ENCODE data around the gene SRGAP1.
A peak's percentile ranks its signal among the peaks of the same experiment; 100 is the strongest.

SRGAP1 gene

DNA sequence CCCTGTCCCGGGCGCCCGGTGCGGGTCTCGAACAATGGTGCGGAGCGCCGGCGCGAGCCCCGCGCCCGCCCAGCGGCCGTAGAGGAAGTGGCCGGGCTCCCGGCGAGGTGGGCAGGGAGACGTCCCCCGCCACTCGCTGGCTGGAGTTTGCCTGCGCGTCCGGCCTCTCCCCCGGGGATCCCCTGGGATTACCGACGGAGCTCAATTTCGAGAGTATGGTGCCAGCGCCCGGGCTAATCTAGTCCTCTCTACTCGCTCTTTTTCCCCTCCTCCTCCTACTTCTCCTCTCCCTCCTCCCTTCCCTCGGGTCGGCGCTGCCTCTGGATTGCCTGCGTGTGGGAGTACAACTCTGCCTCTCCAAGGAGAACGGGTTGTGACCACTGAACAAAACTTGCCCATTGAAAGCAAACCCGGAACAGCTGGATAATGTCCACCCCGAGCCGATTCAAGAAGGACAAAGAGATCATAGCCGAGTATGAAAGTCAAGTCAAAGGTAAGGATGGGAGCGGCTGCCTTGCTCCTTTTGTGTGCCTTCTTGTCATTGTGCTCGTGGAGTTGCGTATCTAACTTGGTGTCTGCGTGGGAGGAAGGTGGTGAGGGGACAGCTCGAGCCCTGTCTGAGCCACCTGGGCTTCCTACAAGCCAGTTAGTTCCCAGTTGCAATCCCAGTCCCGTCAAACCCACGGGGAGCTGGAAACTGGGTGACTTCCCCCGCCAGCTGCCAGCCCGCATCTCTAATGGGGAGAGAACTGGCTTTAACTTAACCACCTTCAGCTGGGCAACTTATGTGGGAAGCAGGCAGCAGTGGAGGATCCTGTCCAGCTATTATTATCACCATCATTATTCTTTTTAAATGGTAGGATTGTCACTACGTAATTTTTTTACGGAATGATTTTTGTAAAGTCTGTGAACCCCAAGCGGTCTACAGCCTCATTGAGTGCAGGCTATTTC is at the start of gene SRGAP1:
TSS of gene SRGAP1 (plus strand) at position 310 of the 951 bp plus-strand sequence. CDS start at position 427, 117 bp downstream.
- no peak for DNase-seq

DNA sequence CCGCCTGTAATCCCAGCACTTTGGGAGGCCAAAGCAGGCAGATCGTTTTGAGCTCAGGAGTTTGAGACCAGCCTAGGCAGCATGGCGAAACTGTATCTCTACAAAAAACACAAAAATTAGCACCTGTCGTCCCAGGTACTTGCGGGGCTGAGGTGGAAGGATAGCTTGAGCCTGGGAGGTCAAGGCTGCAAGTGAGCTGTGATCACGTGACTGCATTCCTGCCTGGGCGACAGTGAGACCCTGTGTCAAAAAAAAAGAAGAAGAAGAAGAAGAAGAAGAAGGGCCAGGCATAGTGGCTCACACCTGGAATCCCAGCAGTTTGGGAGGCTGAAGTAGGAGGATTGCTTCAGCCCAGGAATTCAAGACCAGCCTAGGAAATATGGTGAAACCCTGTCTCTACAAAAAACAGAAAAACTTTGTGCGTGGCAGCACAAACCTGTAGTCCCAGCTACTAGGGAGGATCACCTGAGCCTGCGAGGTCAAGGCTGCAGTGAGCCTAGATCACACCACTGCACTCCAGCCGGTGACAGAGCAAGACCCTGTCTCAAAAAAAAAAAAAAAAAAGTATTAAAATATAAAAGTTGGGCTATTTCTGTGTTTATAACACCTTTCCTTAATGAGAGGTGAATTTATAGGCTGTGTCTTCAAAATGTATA is 49.3 kb upstream of the SRGAP1 start:
- DNase-seq: no peak

DNA sequence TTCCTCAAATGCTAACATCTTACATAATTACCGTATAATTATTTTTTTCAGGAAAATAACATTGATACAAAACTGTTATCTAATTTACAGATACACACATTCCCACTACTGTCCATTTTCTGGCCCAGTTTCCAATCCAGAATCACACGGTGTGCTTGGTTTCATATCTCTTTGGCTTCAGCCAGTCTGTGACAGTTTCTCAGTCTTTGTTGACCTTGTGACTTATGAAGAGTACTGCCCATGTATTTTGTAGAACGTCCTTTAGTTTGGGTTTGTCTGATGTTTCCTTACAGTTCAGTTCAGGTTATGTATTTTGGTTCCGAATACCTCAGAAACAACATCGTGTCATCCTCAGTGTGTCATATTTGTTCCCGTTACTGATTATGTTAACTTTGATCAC is 48.6 kb upstream of the SRGAP1 start:
- DNase-seq: no peak

DNA sequence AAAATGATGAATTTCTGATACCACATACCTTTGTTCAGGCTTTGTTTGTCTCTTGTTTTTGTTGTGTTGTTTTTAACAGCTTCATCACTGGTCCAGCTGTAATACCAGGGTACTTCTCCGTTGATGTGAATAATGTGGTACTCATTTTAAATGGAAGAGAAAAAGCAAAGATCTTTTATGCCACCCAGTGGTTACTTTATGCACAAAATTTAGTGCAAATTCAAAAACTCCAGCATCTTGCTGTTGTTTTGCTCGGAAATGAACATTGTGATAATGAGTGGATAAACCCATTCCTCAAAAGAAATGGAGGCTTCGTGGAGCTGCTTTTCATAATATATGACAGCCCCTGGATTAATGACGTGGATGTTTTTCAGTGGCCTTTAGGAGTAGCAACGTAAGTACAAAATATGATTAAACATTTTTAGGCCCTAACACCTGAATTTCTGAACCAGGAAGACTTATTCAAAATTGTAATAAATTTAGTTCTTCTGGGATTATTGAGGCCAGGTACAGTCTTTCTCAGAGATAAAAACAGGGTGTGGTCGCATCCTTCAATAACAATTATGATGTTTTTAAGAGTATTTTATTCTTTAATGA is 42.4 kb upstream of the SRGAP1 start:
- DNase-seq: peak; percentile 16

DNA sequence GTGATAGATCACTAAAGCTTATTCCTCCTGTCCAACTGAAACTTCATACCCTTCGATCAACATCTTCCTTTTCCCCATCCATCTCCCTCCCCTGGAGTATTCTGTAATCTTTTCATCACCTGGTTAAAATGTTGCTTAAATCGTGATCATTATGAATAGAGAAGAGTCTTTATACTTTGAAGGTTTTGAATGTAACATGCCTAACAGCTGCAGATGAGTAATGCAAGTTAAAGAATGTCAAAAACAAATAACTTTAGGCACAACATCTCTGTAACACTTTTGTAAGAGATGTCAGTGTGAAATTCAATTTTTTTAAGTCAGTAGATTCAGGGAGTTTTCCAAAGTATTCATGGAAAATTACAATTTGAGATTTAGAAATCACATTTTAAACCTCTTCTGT is 39.8 kb upstream of the SRGAP1 start:
- no peak for DNase-seq

DNA sequence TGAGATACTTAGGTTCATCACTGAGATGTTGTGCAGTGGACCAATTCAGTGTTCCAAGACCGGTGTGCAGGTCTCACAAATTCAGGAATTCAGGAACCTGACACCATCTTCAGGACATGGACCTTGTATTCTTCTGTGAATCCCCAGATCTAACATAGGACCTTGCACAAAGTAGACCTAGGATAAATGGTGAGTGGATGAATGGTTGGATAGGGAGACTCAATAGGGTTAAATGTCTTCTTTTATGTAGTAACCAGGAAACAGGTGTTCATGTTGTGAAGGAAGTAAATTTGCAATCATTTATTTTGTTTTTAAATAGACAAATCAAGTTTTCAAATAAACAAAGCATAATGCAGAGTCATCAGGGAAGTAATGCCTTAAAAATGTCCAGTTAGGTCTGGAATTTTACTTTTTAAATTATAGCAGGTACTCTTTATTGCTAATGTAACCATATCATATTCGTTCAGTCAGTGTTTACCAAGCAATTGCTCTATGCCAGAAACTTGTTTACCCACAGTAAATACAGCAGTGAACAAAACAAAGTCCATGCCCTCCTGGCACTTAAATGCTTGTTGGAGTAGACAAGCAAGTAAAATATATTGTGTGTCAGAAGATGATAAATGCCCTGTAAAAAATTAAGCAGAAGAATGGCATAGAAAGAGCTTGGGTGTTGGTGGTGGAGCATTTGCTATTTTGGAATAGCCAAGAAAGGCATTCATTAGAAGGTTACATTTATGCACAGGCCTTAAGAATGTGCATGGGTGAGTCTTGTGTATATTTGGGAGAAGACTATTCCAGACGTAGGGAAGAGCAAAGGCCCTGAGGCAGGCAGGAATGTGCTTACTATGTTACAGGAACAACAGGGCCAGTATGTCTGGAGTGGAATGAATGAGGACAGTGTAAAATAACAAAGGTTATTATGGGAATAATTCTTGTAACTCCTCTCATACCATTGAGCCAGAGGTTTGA is 38.5 kb upstream of the SRGAP1 start:
- no peak for DNase-seq

DNA sequence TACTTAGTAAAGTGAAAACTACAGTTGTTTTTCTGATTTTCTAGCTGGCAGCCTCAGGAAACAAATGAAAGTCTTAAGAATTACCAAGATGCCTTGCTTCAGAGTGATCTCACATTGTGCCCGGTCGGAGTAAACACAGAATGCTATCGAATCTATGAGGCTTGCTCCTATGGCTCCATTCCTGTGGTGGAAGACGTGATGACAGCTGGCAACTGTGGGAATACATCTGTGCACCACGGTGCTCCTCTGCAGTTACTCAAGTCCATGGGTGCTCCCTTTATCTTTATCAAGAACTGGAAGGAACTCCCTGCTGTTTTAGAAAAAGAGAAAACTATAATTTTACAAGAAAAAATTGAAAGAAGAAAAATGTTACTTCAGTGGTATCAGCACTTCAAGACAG is 35.9 kb upstream of the SRGAP1 start:
- DNase-seq: no peak

DNA sequence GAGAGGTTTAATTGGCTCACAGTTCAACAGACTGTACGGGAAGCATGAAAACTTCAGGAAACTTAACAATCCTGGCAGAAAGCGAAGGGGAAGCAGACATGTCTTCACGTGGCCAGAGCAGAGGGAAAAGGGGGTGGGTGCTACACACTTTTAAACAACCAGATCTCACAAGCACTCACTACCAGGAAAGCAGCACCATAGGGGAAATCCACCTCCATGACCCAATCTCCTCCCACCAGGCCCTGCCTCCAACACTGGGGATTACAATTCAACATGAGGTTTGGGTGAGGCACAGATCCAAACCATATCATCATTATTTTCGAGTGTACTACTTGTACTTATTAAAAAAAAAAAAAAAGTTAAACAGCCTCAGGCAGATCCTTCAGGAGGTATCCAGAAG is 34.9 kb upstream of the SRGAP1 start:
- no peak for DNase-seq

DNA sequence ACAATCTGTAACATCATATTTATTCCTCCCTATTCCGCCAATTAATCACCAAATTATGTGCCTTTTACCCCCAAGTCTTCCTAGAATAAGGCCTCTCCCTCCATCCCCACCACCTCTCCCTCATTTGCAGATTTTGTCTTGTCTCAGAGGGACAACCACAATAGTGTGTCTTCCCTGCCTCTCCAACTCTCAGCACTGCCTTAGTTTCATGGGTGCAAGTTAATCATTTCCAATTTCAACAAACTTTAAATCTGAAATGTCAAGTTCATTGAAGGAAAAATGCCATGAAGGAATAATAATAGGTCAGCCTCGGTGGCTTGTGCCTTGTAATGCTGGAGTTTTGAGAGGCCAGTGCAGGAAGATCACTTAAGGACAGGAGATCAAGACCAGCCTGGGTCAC is 33.2 kb upstream of the SRGAP1 start:
- DNase-seq: no peak

DNA sequence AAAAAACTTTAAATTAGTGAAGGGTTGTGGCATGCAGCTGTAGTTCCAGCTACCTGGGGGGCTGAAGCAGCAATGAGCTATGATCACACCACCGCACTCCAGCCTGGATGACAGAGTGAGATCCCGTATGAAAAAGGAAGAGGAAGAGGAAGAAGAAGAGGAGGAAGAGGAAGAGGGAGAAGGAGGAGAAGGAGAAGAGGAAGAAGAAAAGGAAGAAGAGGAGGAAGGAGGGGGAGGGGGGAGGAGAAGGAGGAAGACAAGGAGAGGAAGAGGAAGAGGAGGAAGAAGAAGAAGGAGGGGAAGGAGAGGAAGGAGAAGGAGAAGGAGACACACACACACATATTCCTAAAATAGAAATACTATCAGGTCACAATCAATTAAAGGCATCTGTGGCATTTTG is 32.7 kb upstream of the SRGAP1 start:
- no peak for DNase-seq

DNA sequence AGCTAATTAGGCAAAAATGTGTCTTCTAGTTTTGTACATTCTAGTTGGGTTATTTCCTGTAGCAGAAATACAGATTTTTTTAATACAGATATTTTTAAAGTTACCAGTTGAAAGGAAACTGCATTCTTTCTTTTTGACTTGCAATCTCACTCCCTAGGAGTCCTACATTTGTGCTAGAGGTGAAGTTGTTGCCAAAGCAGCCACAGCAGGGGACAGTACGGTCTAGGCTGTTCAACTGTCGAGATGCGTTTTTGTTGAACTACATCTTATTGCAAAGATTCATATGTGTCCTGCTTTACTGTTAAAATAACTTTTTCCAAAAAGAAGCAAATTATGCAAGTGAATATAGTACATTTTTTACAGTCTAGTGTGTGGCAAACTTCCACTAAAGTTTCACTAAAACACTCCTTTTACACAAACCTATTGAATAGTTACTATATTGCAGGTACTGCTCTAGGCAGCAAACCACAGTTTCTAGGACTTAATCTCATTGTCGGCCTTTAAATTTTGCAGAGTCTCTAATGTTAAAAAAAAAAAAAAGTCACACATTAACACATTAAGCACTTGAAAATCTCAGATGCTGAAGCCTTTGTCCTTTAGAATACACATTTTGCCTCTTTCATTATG is 30.2 kb upstream of the SRGAP1 start:
- DNase-seq: peak; percentile 40

DNA sequence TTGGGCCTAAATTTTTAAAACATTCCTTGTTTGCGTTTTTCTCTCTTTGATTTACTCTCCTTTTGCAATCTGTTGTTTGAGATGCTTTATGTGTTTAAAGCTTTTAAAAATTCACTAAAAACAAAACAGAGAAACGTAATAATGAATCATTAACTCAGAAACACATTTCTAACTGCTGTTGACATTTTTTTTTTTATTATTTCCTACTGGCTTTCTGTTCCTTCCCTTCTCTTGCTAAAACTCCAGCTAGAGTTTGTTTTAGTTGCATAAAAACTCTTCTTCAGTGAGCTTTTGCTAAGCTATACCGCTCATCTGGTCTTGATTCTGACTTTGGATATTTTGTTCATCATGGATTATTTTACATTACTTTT is 29.0 kb upstream of the SRGAP1 start:
- DNase-seq: no peak

DNA sequence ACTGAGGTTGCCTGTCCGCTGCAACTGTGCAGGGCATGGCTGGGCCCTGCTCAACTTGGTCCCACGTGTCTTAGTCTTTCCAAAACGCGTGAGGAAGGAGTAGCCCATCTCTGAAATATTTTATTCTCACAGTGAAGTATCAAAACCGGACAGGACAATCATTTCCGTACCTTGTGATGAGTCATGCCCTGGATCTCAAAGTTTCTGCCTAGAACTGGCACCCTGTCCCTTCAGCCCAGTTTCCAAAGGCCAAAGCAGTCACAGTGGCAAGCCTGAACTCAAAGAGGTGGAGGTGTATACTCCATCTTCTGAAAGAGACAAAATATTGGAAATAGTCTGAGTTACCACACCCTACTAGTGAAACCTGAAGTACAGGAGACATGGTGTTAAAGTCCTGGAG is 28.5 kb upstream of the SRGAP1 start:
- peak; percentile 53 for DNase-seq

DNA sequence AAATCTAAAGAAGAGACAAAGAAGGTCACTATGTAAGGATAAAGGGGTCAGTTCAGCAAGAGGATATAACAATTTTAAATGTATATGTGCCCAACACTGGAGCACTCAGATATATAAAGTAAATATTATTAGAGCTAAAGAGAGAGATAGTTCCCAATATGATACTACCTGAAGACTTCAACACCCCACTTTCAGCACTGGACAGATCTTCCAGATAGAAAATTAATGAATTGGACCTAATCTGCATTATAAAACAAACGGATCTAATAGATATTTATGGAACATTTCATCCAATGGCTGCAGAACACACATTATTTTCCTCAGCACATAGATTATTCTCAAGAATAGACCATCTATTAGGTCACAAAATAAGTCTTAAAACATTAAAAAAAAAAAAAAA is 24.1 kb upstream of the SRGAP1 start:
- DNase-seq: no peak

DNA sequence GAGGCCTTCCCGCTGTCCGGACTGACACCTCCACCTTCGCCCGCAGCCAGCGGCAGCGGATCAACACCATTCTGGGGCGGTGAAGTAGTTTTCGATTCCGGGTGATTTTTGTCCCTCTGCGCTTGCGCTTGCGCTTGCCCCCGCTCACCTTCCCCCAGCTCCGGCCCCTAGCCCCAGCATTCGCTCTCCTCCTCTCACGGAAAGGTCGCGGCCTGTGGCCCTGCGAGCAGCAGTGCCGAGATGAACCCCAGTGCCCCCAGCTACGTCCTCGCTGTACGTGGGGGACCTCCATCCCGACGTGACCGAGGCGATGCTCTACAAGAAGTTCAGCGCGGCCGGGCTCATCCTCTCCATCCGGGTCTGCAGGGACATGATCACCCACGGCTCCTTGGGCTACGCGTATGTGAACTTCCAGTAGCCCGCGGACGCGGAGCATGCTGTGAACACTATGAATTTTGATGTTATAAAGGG is 22.7 kb upstream of the SRGAP1 start:
- DNase-seq: no peak

DNA sequence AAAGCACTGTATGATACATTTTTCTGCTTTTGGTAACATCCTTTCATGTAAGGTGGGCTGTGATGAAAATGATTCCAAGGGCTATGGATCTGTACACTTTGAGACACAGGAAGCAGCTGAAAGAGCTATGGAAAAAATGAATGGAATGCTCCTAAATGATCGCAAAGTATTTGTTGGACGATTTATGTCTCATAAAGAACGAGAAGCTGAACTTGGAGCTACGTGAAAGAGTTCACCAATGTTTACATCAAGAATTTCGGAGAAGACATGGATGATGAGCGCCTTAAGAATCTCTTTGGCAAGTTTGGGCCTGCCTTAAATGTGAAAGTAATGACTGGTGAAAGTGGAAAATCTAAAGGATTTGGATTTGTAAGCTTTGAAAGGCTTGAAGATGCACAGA is 22.1 kb upstream of the SRGAP1 start:
- DNase-seq: no peak

DNA sequence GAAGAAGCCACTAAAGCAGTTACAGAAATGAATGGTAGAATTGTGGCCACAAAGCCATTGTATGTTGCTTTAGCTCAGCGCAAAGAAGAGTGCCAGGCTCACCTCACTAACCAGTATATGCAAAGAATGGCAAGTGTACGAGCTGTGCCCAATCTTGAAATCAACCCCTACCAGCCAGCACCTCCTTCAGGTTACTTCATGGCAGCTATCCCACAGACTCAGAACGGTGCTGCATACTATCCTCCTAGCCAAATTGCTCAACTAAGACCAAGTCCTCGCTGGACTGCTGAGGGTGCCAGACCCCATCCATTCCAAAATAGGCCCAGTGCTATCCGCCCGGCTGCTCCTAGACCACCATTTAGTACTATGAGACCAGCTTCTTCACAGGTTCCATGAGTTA is 21.5 kb upstream of the SRGAP1 start:
- no peak for DNase-seq

DNA sequence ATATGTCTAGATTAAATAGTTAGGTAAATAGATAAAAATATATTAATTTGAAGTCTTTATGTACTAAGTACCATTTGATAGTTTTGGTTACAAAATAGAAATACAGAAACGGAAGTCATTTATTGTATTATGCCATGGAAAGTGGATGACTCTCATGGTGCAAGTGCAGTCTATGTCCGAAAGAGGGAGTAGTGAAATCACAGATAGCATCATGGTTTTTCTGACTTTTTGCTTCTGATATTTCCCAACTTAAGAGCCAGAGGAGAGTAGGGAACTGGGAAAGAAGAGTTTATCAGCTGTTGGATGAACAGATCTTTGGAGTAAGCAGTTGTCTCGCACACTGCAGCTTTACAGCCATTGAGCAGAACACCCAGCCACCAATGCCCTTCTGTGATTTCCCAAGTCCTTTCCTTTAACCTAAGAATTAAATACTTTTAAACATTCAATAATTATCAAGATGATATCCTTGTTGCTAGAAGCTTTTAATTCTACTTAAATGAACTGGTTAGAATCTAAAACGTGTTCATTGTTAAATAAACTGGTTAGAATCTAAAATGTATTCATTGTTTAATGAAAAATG is 18.4 kb upstream of the SRGAP1 start:
- peak; percentile 33 for DNase-seq

DNA sequence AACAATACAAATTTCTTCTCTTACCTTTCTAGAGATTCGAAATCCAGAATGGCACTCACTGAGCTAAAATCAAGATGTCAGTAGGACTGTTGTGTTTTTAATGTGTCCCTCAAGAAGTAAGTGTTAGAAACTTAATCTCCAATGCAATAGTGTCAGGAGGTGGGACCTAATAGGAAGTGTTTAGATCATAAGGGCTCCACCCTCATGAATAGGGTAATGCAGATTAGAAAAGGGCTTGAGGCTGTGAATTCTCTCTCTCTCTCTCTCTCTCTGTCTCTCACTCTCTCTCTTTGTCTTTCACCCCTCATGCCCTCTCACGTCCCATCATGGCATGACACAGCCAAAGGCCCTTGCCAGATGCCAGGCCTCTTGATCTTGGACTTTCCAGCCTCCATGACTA is 15.6 kb upstream of the SRGAP1 start:
- no peak for DNase-seq

DNA sequence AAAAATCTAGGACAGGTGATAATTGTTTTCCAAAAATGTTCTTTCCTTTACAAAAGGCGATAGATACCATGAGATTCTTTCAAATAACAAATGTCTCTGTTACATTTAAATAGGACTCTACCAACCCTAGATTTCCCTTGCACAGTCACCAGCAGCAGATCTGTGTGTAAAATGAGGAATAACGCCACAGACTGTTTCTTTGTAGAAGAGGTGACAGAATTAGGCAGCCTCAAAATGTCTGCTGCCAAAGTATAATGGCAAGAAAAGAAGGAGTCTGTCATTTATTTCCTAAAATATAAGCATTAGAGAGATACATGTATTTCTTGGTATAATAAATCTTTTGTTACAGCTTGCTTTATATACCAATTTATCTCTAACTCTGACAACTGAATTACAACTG is 8.5 kb upstream of the SRGAP1 start:
- no peak for DNase-seq

DNA sequence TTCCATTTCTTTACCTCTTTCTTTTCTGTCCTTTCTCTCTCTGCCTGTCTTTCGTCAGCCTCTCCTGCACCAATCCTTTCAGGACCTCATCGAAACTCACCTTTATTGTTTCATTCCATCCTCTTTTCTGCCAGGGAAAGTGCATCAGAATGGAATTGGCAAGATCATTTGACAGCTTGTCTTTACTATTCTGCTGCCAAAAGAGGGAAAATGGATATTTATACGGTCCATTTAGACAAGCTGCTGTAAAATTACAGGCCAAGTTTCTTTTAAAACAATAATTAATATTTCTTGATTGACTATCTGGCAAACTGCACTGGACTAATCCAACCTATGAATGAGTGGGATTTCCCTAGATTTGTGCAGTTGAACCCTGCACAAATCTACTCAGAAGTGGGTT is 7.6 kb upstream of the SRGAP1 start:
- no peak for DNase-seq

DNA sequence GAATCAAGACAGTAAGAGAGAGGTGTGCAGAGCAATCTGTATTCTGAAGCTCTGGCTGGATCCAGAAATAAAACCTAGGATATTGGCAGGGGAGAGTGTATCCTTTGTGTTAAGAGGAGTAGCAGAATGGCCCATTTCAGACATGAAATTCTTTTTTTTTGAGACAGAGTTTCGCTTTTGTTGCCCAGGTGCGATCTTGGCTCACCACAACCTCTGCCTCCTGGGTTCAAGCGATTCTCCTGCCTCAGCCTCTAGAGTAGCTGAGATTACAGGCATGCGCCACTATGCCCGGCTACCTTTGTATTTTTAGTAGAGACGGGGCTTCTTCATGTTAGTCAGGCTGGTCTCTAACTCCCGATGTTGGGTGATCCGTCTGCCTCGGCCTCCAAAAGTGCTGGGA is 6.1 kb upstream of the SRGAP1 start:
- no peak for DNase-seq
